HEK293 (cell line): ENCODE measurements around the gene ADCY10.

Experiments
- CTCF ChIA-PET: fragments of 350-600 bp; formaldehyde crosslinking; extraction: SDS; loops from one replicate; lab custom pipeline; 2021; ENCODE audit warnings: antibody characterized with exemption; lab: Yijun Ruan, JAX
- POLR2A ChIA-PET: fragments of 300-600 bp; formaldehyde crosslinking; extraction: SDS; loops from one replicate; lab custom pipeline; 2020; ENCODE audit warnings: antibody characterized with exemption, inconsistent platforms; lab: Yijun Ruan, JAX
- H3K27ac ChIP-seq: fragments of 200-500 bp; sonication (Bioruptor generic); 2 replicates; pipeline ENCODE4 v1.5.1; 2014; ENCODE audit warnings: low read depth, low read length, control low read depth, inconsistent platforms; ENCODE audit errors: extremely low read depth
- H3K36me3 ChIP-seq, 2 experiments: fragments of 200-500 bp in 1 of 2; sonication (Bioruptor generic) in 1 of 2; 1 replicate in 1 of 2; 2 replicates in 1 of 2; pipeline ENCODE4 v1.5.1; 2014 to 2017; ENCODE audit warnings: inconsistent platforms in 2 of 2, low read length in 2 of 2; ENCODE audit not compliant: control insufficient read depth in 2 of 2, insufficient read depth in 1 of 2
- H3K4me1 ChIP-seq: fragments of 200-500 bp; sonication (Bioruptor generic); 2 replicates; pipeline ENCODE4 v1.5.1; 2014; ENCODE audit warnings: mild to moderate bottlenecking, low read length, inconsistent platforms; ENCODE audit not compliant: control insufficient read depth, insufficient read depth
- H3K4me3 ChIP-seq: 2 replicates; pipeline ENCODE4 v1.5.1; 2011; ENCODE audit warnings: low read depth, mild to moderate bottlenecking, control low read depth, low read length, moderate library complexity
- H3K9me3 ChIP-seq: fragments of 200-500 bp; sonication (Bioruptor generic); 2 replicates; pipeline ENCODE4 v1.5.1; 2014; ENCODE audit warnings: low read depth, low read length, inconsistent platforms; ENCODE audit not compliant: control insufficient read depth, insufficient read depth
- BCL11A ChIP-seq: fragments of 450-650 bp; formaldehyde crosslinking; IDR thresholded peaks from 2 replicates; pipeline ENCODE4 v1.5.1; 2016; ENCODE audit warnings: low read depth, missing biosample characterization, missing genetic modification characterization
- KLF1 ChIP-seq: fragments of 450-650 bp; formaldehyde crosslinking; IDR thresholded peaks from 2 replicates; pipeline ENCODE4 v1.5.1; 2016; ENCODE audit warnings: missing biosample characterization, missing genetic modification characterization
- KLF16 ChIP-seq: fragments of 450-650 bp; formaldehyde crosslinking; IDR thresholded peaks from 2 replicates; pipeline ENCODE4 v1.5.1; 2017; ENCODE audit warnings: missing biosample characterization, missing genetic modification characterization
- OSR2 ChIP-seq: fragments of 450-650 bp; formaldehyde crosslinking; IDR thresholded peaks from 2 replicates; pipeline ENCODE4 v1.5.1; 2016; ENCODE audit warnings: missing biosample characterization, missing genetic modification characterization
- SCRT2 ChIP-seq: fragments of 450-650 bp; formaldehyde crosslinking; IDR thresholded peaks from 2 replicates; pipeline ENCODE4 v1.5.1; 2016; ENCODE audit warnings: missing biosample characterization, missing genetic modification characterization
- ZBTB20 ChIP-seq: fragments of 450-650 bp; formaldehyde crosslinking; IDR thresholded peaks from 2 replicates; pipeline ENCODE4 v1.5.1; 2016; ENCODE audit warnings: missing biosample characterization, missing genetic modification characterization
- ZNF140 ChIP-seq: fragments of 450-650 bp; formaldehyde crosslinking; IDR thresholded peaks from 2 replicates; pipeline ENCODE4 v1.5.1; 2016; ENCODE audit warnings: missing biosample characterization, missing genetic modification characterization
- ZNF391 ChIP-seq: fragments of 450-650 bp; formaldehyde crosslinking; IDR thresholded peaks from 2 replicates; pipeline ENCODE4 v1.5.1; 2016; ENCODE audit warnings: low read depth, missing biosample characterization, missing genetic modification characterization, borderline replicate concordance
- ZNF529 ChIP-seq: fragments of 450-650 bp; formaldehyde crosslinking; IDR thresholded peaks from 2 replicates; pipeline ENCODE4 v1.5.1; 2017; ENCODE audit warnings: missing genetic modification characterization, missing biosample characterization; ENCODE audit not compliant: insufficient replicate concordance
- ZNF660 ChIP-seq: fragments of 450-650 bp; IDR thresholded peaks from 2 replicates; pipeline ENCODE4 v1.5.1; 2018; ENCODE audit warnings: missing biosample characterization, mild to moderate bottlenecking, missing genetic modification characterization
- ZNF664 ChIP-seq: fragments of 450-650 bp; formaldehyde crosslinking; IDR thresholded peaks from 2 replicates; pipeline ENCODE4 v1.5.1; 2016; ENCODE audit warnings: missing biosample characterization, missing genetic modification characterization
- ZNF707 ChIP-seq: fragments of 450-650 bp; formaldehyde crosslinking; IDR thresholded peaks from 2 replicates; pipeline ENCODE4 v1.5.1; 2016; ENCODE audit warnings: missing biosample characterization, missing genetic modification characterization
- ZSCAN16 ChIP-seq: fragments of 450-650 bp; formaldehyde crosslinking; IDR thresholded peaks from 2 replicates; pipeline ENCODE4 v1.5.1; 2016; ENCODE audit warnings: missing biosample characterization, missing genetic modification characterization
- TF ChIP-seq, protein P1 (sequence below): fragments of 450-650 bp; formaldehyde crosslinking; IDR thresholded peaks from 2 replicates; pipeline ENCODE4 v1.5.1; 2016; ENCODE audit warnings: missing biosample characterization, missing genetic modification characterization
- TF ChIP-seq, protein P2 (sequence below): fragments of 450-650 bp; formaldehyde crosslinking; IDR thresholded peaks from 2 replicates; pipeline ENCODE4 v1.5.1; 2016; ENCODE audit warnings: missing biosample characterization, missing genetic modification characterization
- TF ChIP-seq, protein P3 (sequence below): fragments of 450-650 bp; formaldehyde crosslinking; IDR thresholded peaks from 2 replicates; pipeline ENCODE4 v1.5.1; 2016; ENCODE audit warnings: missing biosample characterization, missing genetic modification characterization
- TF ChIP-seq, protein P4 (sequence below): fragments of 450-650 bp; IDR thresholded peaks from 2 replicates; pipeline ENCODE4 v1.5.1; 2018; ENCODE audit warnings: missing biosample characterization, missing genetic modification characterization
- TF ChIP-seq, protein P5 (sequence below): fragments of 450-650 bp; formaldehyde crosslinking; IDR thresholded peaks from 2 replicates; pipeline ENCODE4 v1.5.1; 2016; ENCODE audit warnings: missing biosample characterization, missing genetic modification characterization
- TF ChIP-seq, protein P6 (sequence below): fragments of 450-650 bp; formaldehyde crosslinking; IDR thresholded peaks from 2 replicates; pipeline ENCODE4 v1.5.1; 2017; ENCODE audit warnings: missing biosample characterization, missing genetic modification characterization
- TF ChIP-seq, protein P7 (sequence below): fragments of 450-650 bp; formaldehyde crosslinking; IDR thresholded peaks from 2 replicates; pipeline ENCODE4 v1.5.1; 2017; ENCODE audit warnings: missing biosample characterization, missing genetic modification characterization
- TF ChIP-seq, protein P8 (sequence below): IDR thresholded peaks from 2 replicates; pipeline ENCODE4 v1.6.1; 2011; ENCODE audit warnings: mild to moderate bottlenecking, low read depth, low read length, borderline replicate concordance

ADCY10 gene

DNA sequence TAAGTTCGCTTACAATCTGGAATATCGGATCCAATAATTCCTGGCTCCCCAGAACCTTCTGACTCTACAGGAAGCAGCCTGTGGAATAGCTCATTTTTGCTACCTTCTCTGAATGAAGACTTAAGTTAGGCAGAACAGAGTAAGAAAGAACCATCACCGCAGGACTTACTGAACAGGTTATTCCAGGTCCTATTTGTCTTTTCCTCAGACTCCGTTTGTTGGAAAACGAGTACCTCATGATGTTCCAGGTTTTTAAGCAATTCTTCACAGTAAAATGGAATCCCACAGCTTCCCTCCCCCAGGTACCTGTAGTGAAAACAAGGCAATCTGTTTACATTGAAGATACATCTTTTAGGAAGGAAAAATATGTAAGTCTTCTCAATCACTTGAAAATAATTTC is 59.8 kb downstream of the ADCY10 start:
- Histone ChIP-seq H3K4me3 (no peak overlapping the region), H3K9me3 (no peaks in the 10 kb centered on the region), H3K27ac (no peak overlapping the region), H3K4me1 (no peaks in the 10 kb centered on the region), H3K36me3 (no peaks in the 10 kb centered on the region)
- CTCF ChIA-PET, result no interaction called here
- TF ChIP-seq, protein P1, sequence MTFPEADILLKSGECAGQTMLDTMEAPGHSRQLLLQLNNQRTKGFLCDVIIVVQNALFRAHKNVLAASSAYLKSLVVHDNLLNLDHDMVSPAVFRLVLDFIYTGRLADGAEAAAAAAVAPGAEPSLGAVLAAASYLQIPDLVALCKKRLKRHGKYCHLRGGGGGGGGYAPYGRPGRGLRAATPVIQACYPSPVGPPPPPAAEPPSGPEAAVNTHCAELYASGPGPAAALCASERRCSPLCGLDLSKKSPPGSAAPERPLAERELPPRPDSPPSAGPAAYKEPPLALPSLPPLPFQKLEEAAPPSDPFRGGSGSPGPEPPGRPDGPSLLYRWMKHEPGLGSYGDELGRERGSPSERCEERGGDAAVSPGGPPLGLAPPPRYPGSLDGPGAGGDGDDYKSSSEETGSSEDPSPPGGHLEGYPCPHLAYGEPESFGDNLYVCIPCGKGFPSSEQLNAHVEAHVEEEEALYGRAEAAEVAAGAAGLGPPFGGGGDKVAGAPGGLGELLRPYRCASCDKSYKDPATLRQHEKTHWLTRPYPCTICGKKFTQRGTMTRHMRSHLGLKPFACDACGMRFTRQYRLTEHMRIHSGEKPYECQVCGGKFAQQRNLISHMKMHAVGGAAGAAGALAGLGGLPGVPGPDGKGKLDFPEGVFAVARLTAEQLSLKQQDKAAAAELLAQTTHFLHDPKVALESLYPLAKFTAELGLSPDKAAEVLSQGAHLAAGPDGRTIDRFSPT (tag by site-specific recombination), result no peak
- TF ChIP-seq OSR2 (tag by site-specific recombination) (no peak), ZNF140 (tag by site-specific recombination) (no peak), ZNF391 (tag by site-specific recombination) (no peak), ZSCAN16 (tag by site-specific recombination) (no peak), BCL11A (tag by site-specific recombination) (no peak), ZNF707 (tag by site-specific recombination) (no peak), KLF16 (tag by site-specific recombination) (no peak), ZBTB20 (tag by site-specific recombination) (no peak)
- TF ChIP-seq, protein P2, sequence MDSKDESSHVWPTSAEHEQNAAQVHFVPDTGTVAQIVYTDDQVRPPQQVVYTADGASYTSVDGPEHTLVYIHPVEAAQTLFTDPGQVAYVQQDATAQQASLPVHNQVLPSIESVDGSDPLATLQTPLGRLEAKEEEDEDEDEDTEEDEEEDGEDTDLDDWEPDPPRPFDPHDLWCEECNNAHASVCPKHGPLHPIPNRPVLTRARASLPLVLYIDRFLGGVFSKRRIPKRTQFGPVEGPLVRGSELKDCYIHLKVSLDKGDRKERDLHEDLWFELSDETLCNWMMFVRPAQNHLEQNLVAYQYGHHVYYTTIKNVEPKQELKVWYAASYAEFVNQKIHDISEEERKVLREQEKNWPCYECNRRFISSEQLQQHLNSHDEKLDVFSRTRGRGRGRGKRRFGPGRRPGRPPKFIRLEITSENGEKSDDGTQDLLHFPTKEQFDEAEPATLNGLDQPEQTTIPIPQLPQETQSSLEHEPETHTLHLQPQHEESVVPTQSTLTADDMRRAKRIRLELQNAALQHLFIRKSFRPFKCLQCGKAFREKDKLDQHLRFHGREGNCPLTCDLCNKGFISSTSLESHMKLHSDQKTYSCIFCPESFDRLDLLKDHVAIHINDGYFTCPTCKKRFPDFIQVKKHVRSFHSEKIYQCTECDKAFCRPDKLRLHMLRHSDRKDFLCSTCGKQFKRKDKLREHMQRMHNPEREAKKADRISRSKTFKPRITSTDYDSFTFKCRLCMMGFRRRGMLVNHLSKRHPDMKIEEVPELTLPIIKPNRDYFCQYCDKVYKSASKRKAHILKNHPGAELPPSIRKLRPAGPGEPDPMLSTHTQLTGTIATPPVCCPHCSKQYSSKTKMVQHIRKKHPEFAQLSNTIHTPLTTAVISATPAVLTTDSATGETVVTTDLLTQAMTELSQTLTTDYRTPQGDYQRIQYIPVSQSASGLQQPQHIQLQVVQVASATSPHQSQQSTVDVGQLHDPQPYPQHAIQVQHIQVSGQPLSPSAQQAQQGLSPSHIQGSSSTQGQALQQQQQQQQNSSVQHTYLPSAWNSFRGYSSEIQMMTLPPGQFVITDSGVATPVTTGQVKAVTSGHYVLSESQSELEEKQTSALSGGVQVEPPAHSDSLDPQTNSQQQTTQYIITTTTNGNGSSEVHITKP (tag by site-specific recombination), result no peak
- TF ChIP-seq, protein P3, sequence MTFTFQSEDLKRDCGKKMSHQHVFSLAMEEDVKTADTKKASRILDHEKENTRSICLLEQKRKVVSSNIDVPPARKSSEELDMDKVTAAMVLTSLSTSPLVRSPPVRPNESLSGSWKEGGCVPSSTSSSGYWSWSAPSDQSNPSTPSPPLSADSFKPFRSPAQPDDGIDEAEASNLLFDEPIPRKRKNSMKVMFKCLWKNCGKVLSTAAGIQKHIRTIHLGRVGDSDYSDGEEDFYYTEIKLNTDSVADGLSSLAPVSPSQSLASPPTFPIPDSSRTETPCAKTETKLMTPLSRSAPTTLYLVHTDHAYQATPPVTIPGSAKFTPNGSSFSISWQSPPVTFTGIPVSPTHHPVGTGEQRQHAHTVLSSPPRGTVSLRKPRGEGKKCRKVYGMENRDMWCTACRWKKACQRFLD (tag by site-specific recombination), result no peak
- TF ChIP-seq, protein P4, sequence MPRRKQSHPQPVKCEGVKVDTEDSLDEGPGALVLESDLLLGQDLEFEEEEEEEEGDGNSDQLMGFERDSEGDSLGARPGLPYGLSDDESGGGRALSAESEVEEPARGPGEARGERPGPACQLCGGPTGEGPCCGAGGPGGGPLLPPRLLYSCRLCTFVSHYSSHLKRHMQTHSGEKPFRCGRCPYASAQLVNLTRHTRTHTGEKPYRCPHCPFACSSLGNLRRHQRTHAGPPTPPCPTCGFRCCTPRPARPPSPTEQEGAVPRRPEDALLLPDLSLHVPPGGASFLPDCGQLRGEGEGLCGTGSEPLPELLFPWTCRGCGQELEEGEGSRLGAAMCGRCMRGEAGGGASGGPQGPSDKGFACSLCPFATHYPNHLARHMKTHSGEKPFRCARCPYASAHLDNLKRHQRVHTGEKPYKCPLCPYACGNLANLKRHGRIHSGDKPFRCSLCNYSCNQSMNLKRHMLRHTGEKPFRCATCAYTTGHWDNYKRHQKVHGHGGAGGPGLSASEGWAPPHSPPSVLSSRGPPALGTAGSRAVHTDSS (tag by site-specific recombination), result no peak
- TF ChIP-seq, protein P5, sequence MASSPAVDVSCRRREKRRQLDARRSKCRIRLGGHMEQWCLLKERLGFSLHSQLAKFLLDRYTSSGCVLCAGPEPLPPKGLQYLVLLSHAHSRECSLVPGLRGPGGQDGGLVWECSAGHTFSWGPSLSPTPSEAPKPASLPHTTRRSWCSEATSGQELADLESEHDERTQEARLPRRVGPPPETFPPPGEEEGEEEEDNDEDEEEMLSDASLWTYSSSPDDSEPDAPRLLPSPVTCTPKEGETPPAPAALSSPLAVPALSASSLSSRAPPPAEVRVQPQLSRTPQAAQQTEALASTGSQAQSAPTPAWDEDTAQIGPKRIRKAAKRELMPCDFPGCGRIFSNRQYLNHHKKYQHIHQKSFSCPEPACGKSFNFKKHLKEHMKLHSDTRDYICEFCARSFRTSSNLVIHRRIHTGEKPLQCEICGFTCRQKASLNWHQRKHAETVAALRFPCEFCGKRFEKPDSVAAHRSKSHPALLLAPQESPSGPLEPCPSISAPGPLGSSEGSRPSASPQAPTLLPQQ (tag by site-specific recombination), result no peak
- POLR2A ChIA-PET, result no interaction called here

DNA sequence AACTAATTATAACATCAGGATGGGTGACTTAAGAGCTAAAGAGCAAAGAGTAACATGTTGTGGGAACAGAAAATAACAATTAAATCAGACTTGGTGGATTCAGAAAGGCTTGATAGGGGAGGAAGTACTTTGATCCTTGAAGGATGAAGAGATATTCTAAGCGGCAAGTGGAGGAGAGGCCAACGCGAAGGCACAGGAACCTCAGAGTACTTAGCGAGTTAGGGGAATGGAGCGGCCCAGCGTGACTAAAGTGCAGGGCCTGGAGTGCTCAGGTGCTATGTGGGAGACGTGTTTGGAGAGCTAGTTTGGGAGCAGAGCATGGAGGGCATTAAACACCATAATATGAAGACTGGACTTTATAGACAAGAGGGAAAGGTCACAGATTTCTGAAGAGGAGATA is 64.3 kb downstream of the ADCY10 start:
- ChIA-PET CTCF (interaction anchor here (0.6 kb wide), 1 partner anchor 23 kb away, joined by 3 read pairs; no protein-coding TSS in a partner anchor), POLR2A (no interaction called here)
- Histone ChIP-seq H3K4me3 (no peak overlapping the region), H3K36me3 (no peaks in the 10 kb centered on the region), H3K9me3 (no peaks in the 10 kb centered on the region), H3K4me1 (no peaks in the 10 kb centered on the region), H3K27ac (no peak overlapping the region)
- TF ChIP-seq, protein P6, sequence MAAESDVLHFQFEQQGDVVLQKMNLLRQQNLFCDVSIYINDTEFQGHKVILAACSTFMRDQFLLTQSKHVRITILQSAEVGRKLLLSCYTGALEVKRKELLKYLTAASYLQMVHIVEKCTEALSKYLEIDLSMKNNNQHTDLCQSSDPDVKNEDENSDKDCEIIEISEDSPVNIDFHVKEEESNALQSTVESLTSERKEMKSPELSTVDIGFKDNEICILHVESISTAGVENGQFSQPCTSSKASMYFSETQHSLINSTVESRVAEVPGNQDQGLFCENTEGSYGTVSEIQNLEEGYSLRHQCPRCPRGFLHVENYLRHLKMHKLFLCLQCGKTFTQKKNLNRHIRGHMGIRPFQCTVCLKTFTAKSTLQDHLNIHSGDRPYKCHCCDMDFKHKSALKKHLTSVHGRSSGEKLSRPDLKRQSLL (tag by site-specific recombination), result no peak
- no peak for TF ChIP-seq KLF1
- no peak for TF ChIP-seq SCRT2 (tag by site-specific recombination)
- no peak for TF ChIP-seq ZNF529 (tag by site-specific recombination)
- TF ChIP-seq, protein P7, sequence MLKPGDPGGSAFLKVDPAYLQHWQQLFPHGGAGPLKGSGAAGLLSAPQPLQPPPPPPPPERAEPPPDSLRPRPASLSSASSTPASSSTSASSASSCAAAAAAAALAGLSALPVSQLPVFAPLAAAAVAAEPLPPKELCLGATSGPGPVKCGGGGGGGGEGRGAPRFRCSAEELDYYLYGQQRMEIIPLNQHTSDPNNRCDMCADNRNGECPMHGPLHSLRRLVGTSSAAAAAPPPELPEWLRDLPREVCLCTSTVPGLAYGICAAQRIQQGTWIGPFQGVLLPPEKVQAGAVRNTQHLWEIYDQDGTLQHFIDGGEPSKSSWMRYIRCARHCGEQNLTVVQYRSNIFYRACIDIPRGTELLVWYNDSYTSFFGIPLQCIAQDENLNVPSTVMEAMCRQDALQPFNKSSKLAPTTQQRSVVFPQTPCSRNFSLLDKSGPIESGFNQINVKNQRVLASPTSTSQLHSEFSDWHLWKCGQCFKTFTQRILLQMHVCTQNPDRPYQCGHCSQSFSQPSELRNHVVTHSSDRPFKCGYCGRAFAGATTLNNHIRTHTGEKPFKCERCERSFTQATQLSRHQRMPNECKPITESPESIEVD (tag by site-specific recombination), result no peak
- no peak for TF ChIP-seq ZNF660 (tag by site-specific recombination)
- TF ChIP-seq ZNF664, result no peak
- TF ChIP-seq, protein P8, sequence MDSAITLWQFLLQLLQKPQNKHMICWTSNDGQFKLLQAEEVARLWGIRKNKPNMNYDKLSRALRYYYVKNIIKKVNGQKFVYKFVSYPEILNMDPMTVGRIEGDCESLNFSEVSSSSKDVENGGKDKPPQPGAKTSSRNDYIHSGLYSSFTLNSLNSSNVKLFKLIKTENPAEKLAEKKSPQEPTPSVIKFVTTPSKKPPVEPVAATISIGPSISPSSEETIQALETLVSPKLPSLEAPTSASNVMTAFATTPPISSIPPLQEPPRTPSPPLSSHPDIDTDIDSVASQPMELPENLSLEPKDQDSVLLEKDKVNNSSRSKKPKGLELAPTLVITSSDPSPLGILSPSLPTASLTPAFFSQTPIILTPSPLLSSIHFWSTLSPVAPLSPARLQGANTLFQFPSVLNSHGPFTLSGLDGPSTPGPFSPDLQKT, result no peak
